SIG-M5 (cell line): ENCODE measurements around the gene CDK16.

Source experiments
- DNase-seq: peaks from one replicate; lab custom pipeline; 2025; lab: John Stamatoyannopoulos, UW

CDK16 gene

GRCh38 chrX:47186096-47186740 lies 32.3 kb upstream of the CDK16 start:
- DNase-seq, result no peak

- no peak for DNase-seq
Measured at GRCh38 chrX:47187106-47187677, 31.3 kb upstream of the CDK16 start.

- no peak for DNase-seq
Measured at GRCh38 chrX:47189906-47190305, 28.6 kb upstream of the CDK16 start.

GRCh38 chrX:47190445-47191269 lies 27.8 kb upstream of the CDK16 start:
- DNase-seq, result peak; percentile 60

GRCh38 chrX:47191331-47191730 lies 27.1 kb upstream of the CDK16 start:
- DNase-seq, result no peak

- no peak for DNase-seq
Measured at GRCh38 chrX:47191806-47192401, 26.6 kb upstream of the CDK16 start.

- DNase-seq, result peak; percentile 66
Measured at GRCh38 chrX:47193475-47194193, 24.8 kb upstream of the CDK16 start, which contains the start of gene UBA1. Gene UBA1 (plus strand): TSS chrX:47193829. CDS start chrX:47198803, 4,974 bp downstream.

GRCh38 chrX:47194194-47194787 lies 24.2 kb upstream of the CDK16 start:
- DNase-seq, result no peak

GRCh38 chrX:47196098-47196497 lies 22.4 kb upstream of the CDK16 start:
- no peak for DNase-seq

- DNase-seq, result no peak
Measured at GRCh38 chrX:47197526-47197925, 21.0 kb upstream of the CDK16 start.

- DNase-seq, result no peak
Measured at GRCh38 chrX:47198026-47198686, 20.3 kb upstream of the CDK16 start.

- no peak for DNase-seq
Measured at GRCh38 chrX:47198687-47199080, 19.8 kb upstream of the CDK16 start.

GRCh38 chrX:47199286-47199685 lies 19.2 kb upstream of the CDK16 start:
- no peak for DNase-seq

- no peak for DNase-seq
Measured at GRCh38 chrX:47200385-47201150, 17.9 kb upstream of the CDK16 start.

GRCh38 chrX:47201345-47201944 lies 17.0 kb upstream of the CDK16 start:
- no peak for DNase-seq

- DNase-seq, result no peak
Measured at GRCh38 chrX:47202316-47202715, 16.2 kb upstream of the CDK16 start.

GRCh38 chrX:47202877-47203276 lies 15.6 kb upstream of the CDK16 start:
- no peak for DNase-seq

- DNase-seq, result no peak
Measured at GRCh38 chrX:47204970-47205369, 13.5 kb upstream of the CDK16 start.

GRCh38 chrX:47206316-47206715 lies 12.2 kb upstream of the CDK16 start:
- no peak for DNase-seq

- no peak for DNase-seq
Measured at GRCh38 chrX:47208108-47208507, 10.4 kb upstream of the CDK16 start.
